H1 (cell line): Measurements from ENCODE around the gene ASB6. TPM values are rescaled to one million over a fixed set of nuclear protein-coding genes. Genes with fewer than 3 reads are reported as not detected.

Experiments used
- FOSL1 ChIP-seq: IDR thresholded peaks from 2 replicates; pipeline ENCODE4 v1.6.1; 2011; ENCODE audit warnings: mild to moderate bottlenecking, low read depth, low read length, moderate library complexity; ENCODE audit not compliant: insufficient read depth
- SAP30 ChIP-seq: fragments of 300-600 bp; sonication (generic); IDR thresholded peaks from 2 replicates; pipeline ENCODE4 v1.7.1; 2012; ENCODE audit warnings: low read length, moderate library complexity, mild to moderate bottlenecking, inconsistent platforms; ENCODE audit not compliant: insufficient read depth, insufficient replicate concordance
- polyA plus RNA-seq, 7 experiments: library from polyadenylated mRNA; depleted of rRNA in 3 of 7; stranded (reverse) in 5 of 7; unstranded in 2 of 7; fragments of >200 nt in 5 of 7; fragments of 200-250 nt in 2 of 7; gene quantifications; 1 replicate in 5 of 7; 2 replicates in 1 of 7; 4 replicates in 1 of 7; pipeline versions ENCODE4 v1.2.1 to v1.2.3, GENCODE V29; 2011 to 2013; ENCODE audit warnings: missing spikeins in 2 of 7, mixed read lengths in 2 of 7
- total RNA-seq: library from RNA; stranded (reverse); fragmentation: NEBNext Ultra II Directional; extraction: Animal tissue kit (Norgen Biotek cat#: 25700); gene quantifications from 2 replicates; pipeline ENCODE4 v1.2.1, GENCODE V29; 2021

Gene ASB6
- total and polyA plus RNA-seq, 2 of the 8 experiments (the other 6 are each of a cell fraction or from before 2014, with no cell fraction given) = 14.0 to 17.3 TPM

GRCh38 chr9:129676287-129676686, 34.3 kb upstream of the ASB6 start (continued):
- TF ChIP-seq SAP30 = no peak
- no peak for TF ChIP-seq FOSL1
